H1 (cell line): ENCODE results near the gene VPS11. TPM values are rescaled to one million over a fixed set of nuclear protein-coding genes. Genes with fewer than 3 reads are reported as not detected.

ENCODE experiments used
- CTCF ChIA-PET: fragments of 300-600 bp; sonication (Branson Sonifier 250); formaldehyde crosslinking; loops from one replicate; lab custom pipeline; 2021; ENCODE audit not compliant: partially characterized antibody; lab: Charles Lee
- POLR2A ChIA-PET: fragments of 300-600 bp; sonication (Branson Sonifier 250); formaldehyde crosslinking; loops from one replicate; lab custom pipeline; 2021; ENCODE audit warnings: inconsistent platforms; ENCODE audit not compliant: partially characterized antibody; lab: Charles Lee
- DNase-seq, 2 experiments: peaks; one replicate each; pipeline versions ENCODE4 v3.0.0 to v3.0.0-alpha.2; 2010 to 2022; ENCODE audit warnings: low spot score in 2 of 2, low read depth in 1 of 2, mixed read lengths in 1 of 2
- FAIRE-seq: peaks from 2 replicates; lab custom pipeline; 2011; peaks lifted over from hg19 to GRCh38; lab: Jason Lieb, UNC
- H2AFZ ChIP-seq: 2 replicates; pipeline ENCODE4 v1.8.1; 2012; ENCODE audit warnings: low read length, inconsistent platforms
- H2AK5ac ChIP-seq: 2 replicates; pipeline ENCODE4 v1.6.1; 2013; ENCODE audit warnings: low read depth, low read length
- H2BK120ac ChIP-seq: replicated peaks from 2 replicates; pipeline ENCODE3; 2013; ENCODE audit warnings: low read depth, low read length, inconsistent platforms
- H2BK12ac ChIP-seq: 2 replicates; pipeline ENCODE4 v1.6.1; 2013; ENCODE audit warnings: low read depth, low read length
- H2BK15ac ChIP-seq: 2 replicates; pipeline ENCODE4 v1.6.1; 2013; ENCODE audit warnings: low read length
- H2BK20ac ChIP-seq: 2 replicates; pipeline ENCODE4 v1.6.1; 2013; ENCODE audit warnings: low read length
- H2BK5ac ChIP-seq: 2 replicates; pipeline ENCODE4 v1.6.1; 2013; ENCODE audit warnings: low read depth, low read length
- H3K14ac ChIP-seq: 2 replicates; pipeline ENCODE4 v1.6.1; 2013; ENCODE audit warnings: inconsistent platforms; ENCODE audit not compliant: insufficient read length
- H3K18ac ChIP-seq: 2 replicates; pipeline ENCODE4 v1.6.1; 2013; ENCODE audit warnings: low read length; ENCODE audit errors: extremely low read depth
- H3K23ac ChIP-seq: 2 replicates; pipeline ENCODE4 v1.6.1; 2013; ENCODE audit warnings: inconsistent platforms; ENCODE audit not compliant: insufficient read length
- H3K23me2 ChIP-seq: 2 replicates; pipeline ENCODE4 v1.6.1; 2013; ENCODE audit warnings: low read depth, low read length
- H3K27ac ChIP-seq: 2 replicates; pipeline ENCODE4 v1.6.1; 2011; ENCODE audit warnings: low read depth, low read length, inconsistent platforms
- H3K27me3 ChIP-seq, 4 experiments: replicated peaks in 1 of 4; 1 replicate in 1 of 4; 2 replicates in 3 of 4; pipeline versions ENCODE4 v1.6.1 to v1.8.1; 2011 to 2013; ENCODE audit warnings: low read length in 3 of 4, mild to moderate bottlenecking in 3 of 4, inconsistent platforms in 2 of 4, mixed read lengths in 2 of 4, moderate library complexity in 1 of 4; ENCODE audit not compliant: control insufficient read depth in 3 of 4, insufficient read depth in 3 of 4; ENCODE audit errors: extremely low read depth in 1 of 4
- H3K36me3 ChIP-seq, 4 experiments: 2 replicates each; pipeline versions ENCODE4 v1.6.1 to v1.8.1; 2011 to 2013; ENCODE audit warnings: mild to moderate bottlenecking in 4 of 4, low read length in 3 of 4, moderate library complexity in 2 of 4, control low read depth in 1 of 4, inconsistent platforms in 1 of 4; ENCODE audit not compliant: insufficient read depth in 4 of 4, control insufficient read depth in 2 of 4
- H3K4ac ChIP-seq: replicated peaks from 2 replicates; pipeline ENCODE3; 2013; ENCODE audit warnings: low read length, low read depth, mixed read lengths, inconsistent platforms; ENCODE audit not compliant: insufficient read length
- H3K4me1 ChIP-seq, 4 experiments: replicated peaks in 1 of 4; 1 replicate in 1 of 4; 2 replicates in 3 of 4; pipeline versions ENCODE4 v1.6.1 to v1.8.1; 2011 to 2013; ENCODE audit warnings: low read length in 3 of 4, inconsistent platforms in 2 of 4, mixed read lengths in 1 of 4; ENCODE audit not compliant: insufficient read depth in 4 of 4, control insufficient read depth in 3 of 4
- H3K4me2 ChIP-seq, 2 experiments: 2 replicates each; pipeline versions ENCODE4 v1.6.1 to v1.8.1; 2011 to 2013; ENCODE audit warnings: low read depth in 2 of 2, low read length in 2 of 2, control low read depth in 1 of 2, inconsistent platforms in 1 of 2, mild to moderate bottlenecking in 1 of 2; ENCODE audit not compliant: insufficient read depth in 1 of 2
- H3K4me3 ChIP-seq, 4 experiments: fragments of 200-600, 300-600 bp in 1 of 4; sonication (generic), shearing (Covaris generic), sonication (Bioruptor Twin) in 1 of 4; 2 replicates each; pipeline versions ENCODE4 v1.5.1 to v1.8.1; 2011 to 2016; ENCODE audit warnings: low read length in 4 of 4, low read depth in 3 of 4, control low read depth in 2 of 4, inconsistent platforms in 2 of 4, mild to moderate bottlenecking in 2 of 4, mixed read lengths in 1 of 4, moderate library complexity in 1 of 4; ENCODE audit not compliant: insufficient read depth in 2 of 4; ENCODE audit errors: extremely low read depth in 1 of 4
- H3K56ac ChIP-seq: replicated peaks from 2 replicates; pipeline ENCODE3; 2013; ENCODE audit warnings: low read depth, mild to moderate bottlenecking, mixed read lengths, low read length, inconsistent platforms; ENCODE audit not compliant: insufficient read length
- H3K79me1 ChIP-seq: 2 replicates; pipeline ENCODE4 v1.6.1; 2013; ENCODE audit warnings: low read depth, low read length, control low read depth
- H3K79me2 ChIP-seq, 2 experiments: 2 replicates each; pipeline versions ENCODE4 v1.6.1 to v1.8.1; 2012 to 2013; ENCODE audit warnings: low read length in 2 of 2, mild to moderate bottlenecking in 2 of 2, inconsistent platforms in 1 of 2; ENCODE audit not compliant: insufficient read depth in 2 of 2, control insufficient read depth in 1 of 2
- H3K9ac ChIP-seq, 4 experiments: replicated peaks in 1 of 4; 1 replicate in 1 of 4; 2 replicates in 3 of 4; pipeline versions ENCODE4 v1.6.1 to v1.8.1; 2011 to 2013; ENCODE audit warnings: low read depth in 3 of 4, low read length in 3 of 4, control low read depth in 2 of 4, mild to moderate bottlenecking in 2 of 4, moderate library complexity in 2 of 4, inconsistent platforms in 1 of 4; ENCODE audit errors: extremely low read depth in 1 of 4
- H3K9me3 ChIP-seq, 2 experiments: 2 replicates each; pipeline versions ENCODE4 v1.6.1 to v1.8.1; 2012 to 2013; ENCODE audit warnings: mild to moderate bottlenecking in 2 of 2, moderate library complexity in 2 of 2, control low read depth in 1 of 2, inconsistent platforms in 1 of 2, low read depth in 1 of 2, low read length in 1 of 2, mixed read lengths in 1 of 2; ENCODE audit not compliant: insufficient read depth in 2 of 2
- H4K20me1 ChIP-seq, 2 experiments: replicated peaks in 1 of 2; 2 replicates each; pipeline versions ENCODE3 to v1.8.1; 2011 to 2013; ENCODE audit warnings: inconsistent platforms in 2 of 2, low read length in 2 of 2, mild to moderate bottlenecking in 1 of 2; ENCODE audit not compliant: insufficient read depth in 2 of 2, control insufficient read depth in 1 of 2
- H4K5ac ChIP-seq: 2 replicates; pipeline ENCODE4 v1.6.1; 2013; ENCODE audit warnings: low read length, low read depth, mixed read lengths, inconsistent platforms; ENCODE audit not compliant: insufficient read length
- H4K8ac ChIP-seq: 2 replicates; pipeline ENCODE4 v1.8.0; 2013; ENCODE audit warnings: mild to moderate bottlenecking, moderate library complexity, low read length, inconsistent platforms; ENCODE audit not compliant: insufficient read depth; ENCODE audit errors: extremely low read depth
- H4K91ac ChIP-seq: replicated peaks from 2 replicates; pipeline ENCODE3; 2013; ENCODE audit warnings: low read length, mixed read lengths, inconsistent platforms; ENCODE audit not compliant: insufficient read length
- CREB1 ChIP-seq: IDR thresholded peaks from 2 replicates; pipeline ENCODE4 v1.6.1; 2012; ENCODE audit warnings: inconsistent platforms
- CTCF ChIP-seq, 3 experiments: IDR thresholded peaks; 1 replicate in 2 of 3; 2 replicates in 1 of 3; pipeline versions ENCODE4 v1.5.1 to v1.6.1; 2011; ENCODE audit warnings: low read length in 3 of 3, mild to moderate bottlenecking in 3 of 3, inconsistent platforms in 2 of 3, low read depth in 1 of 3, moderate library complexity in 1 of 3; ENCODE audit not compliant: insufficient read depth in 1 of 3; ENCODE audit errors: control extremely low read depth in 1 of 3
- GABPA ChIP-seq: IDR thresholded peaks from 2 replicates; pipeline ENCODE4 v1.6.1; 2011; ENCODE audit warnings: mild to moderate bottlenecking, low read length, moderate library complexity, borderline replicate concordance; ENCODE audit not compliant: insufficient read depth
- JUND ChIP-seq: IDR thresholded peaks from 2 replicates; pipeline ENCODE4 v1.6.1; 2011; ENCODE audit warnings: mild to moderate bottlenecking, improper control_type of control experiment, low read length
- MAFK ChIP-seq: IDR thresholded peaks from 2 replicates; pipeline ENCODE4 v1.6.1; 2012; ENCODE audit warnings: low read depth, mild to moderate bottlenecking, improper control_type of control experiment, low read length
- POLR2A ChIP-seq, 2 experiments: IDR thresholded peaks; 1 replicate in 1 of 2; 2 replicates in 1 of 2; pipeline ENCODE4 v1.6.1; 2011; ENCODE audit warnings: low read depth in 2 of 2, low read length in 2 of 2, mild to moderate bottlenecking in 2 of 2; ENCODE audit errors: control extremely low read depth in 1 of 2
- SAP30 ChIP-seq: fragments of 300-600 bp; sonication (generic); IDR thresholded peaks from 2 replicates; pipeline ENCODE4 v1.7.1; 2012; ENCODE audit warnings: low read length, moderate library complexity, mild to moderate bottlenecking, inconsistent platforms; ENCODE audit not compliant: insufficient read depth, insufficient replicate concordance
- SRF ChIP-seq: IDR thresholded peaks from 2 replicates; pipeline ENCODE4 v1.6.1; 2011; ENCODE audit warnings: mild to moderate bottlenecking, low read depth, low read length, moderate library complexity
- WGBS, 2 experiments: shearing (Covaris generic) in 1 of 2; methylation state at CpG; one replicate each; pipeline versions ENCODE4 v1.1.6 to v1.1.7; 2013 to 2015; ENCODE audit warnings: low lambda C conversion rate in 2 of 2, mixed read lengths in 2 of 2, inconsistent platforms in 1 of 2, low coverage in 1 of 2, missing lambda C conversion rate in 1 of 2; ENCODE audit not compliant: insufficient replicate concordance in 2 of 2, insufficient coverage in 1 of 2, insufficient read length in 1 of 2; ENCODE audit errors: extremely low coverage in 1 of 2, missing lambda C conversion rate in 1 of 2; 5-methylcytosine and 5-hydroxymethylcytosine counted together
- polyA plus RNA-seq, 7 experiments: library from polyadenylated mRNA; depleted of rRNA in 3 of 7; stranded (reverse) in 5 of 7; unstranded in 2 of 7; fragments of >200 nt in 5 of 7; fragments of 200-250 nt in 2 of 7; gene quantifications; 1 replicate in 5 of 7; 2 replicates in 1 of 7; 4 replicates in 1 of 7; pipeline versions ENCODE4 v1.2.1 to v1.2.3, GENCODE V29; 2011 to 2013; ENCODE audit warnings: missing spikeins in 2 of 7, mixed read lengths in 2 of 7
- total RNA-seq: library from RNA; stranded (reverse); fragmentation: NEBNext Ultra II Directional; extraction: Animal tissue kit (Norgen Biotek cat#: 25700); gene quantifications from 2 replicates; pipeline ENCODE4 v1.2.1, GENCODE V29; 2021
- TF ChIP-seq, protein P1 (sequence below): IDR thresholded peaks from 2 replicates; pipeline ENCODE4 v1.6.1; 2012; ENCODE audit warnings: inconsistent platforms
- TF ChIP-seq, protein P2 (sequence below): IDR thresholded peaks from 2 replicates; pipeline ENCODE4 v1.6.1; 2011; ENCODE audit warnings: low read depth, mild to moderate bottlenecking, low read length; ENCODE audit not compliant: insufficient read depth

The VPS11 gene
- total and polyA plus RNA-seq, 2 of the 8 experiments (the other 6 are each of a cell fraction or from before 2014, with no cell fraction given), result 13.1 to 15.5 TPM

- H3K9ac ChIP-seq, result no peak overlapping the region
- H2BK20ac ChIP-seq, result no peak overlapping the region
- no peak overlapping the region for H3K4me2 ChIP-seq
- H3K79me2 ChIP-seq, result peaks cover 0 to under 1% of the 10 kb centered on the region in 2 experiments; a peak in 1 of 4 replicates
- no peaks in the 10 kb centered on the region for H3K79me1 ChIP-seq
- no peak for FAIRE-seq
- H4K8ac ChIP-seq, result no peak overlapping the region
- no peak overlapping the region for H3K14ac ChIP-seq
- 91% methylated on average over 5 of the region's 5 CpGs; no CpG with 5 or more reads in 1 of the 2 experiments for WGBS, 2 experiments
- H2AK5ac ChIP-seq, result no peak overlapping the region
- H2BK12ac ChIP-seq, result no peak overlapping the region
- no peak overlapping the region for H3K27ac ChIP-seq
- CTCF ChIA-PET, result interaction anchor here (0.7 to 1.9 kb wide), 7 partner anchors 11 to 510 kb away, joined by 3 to 7 read pairs (median 3); partner anchors contain the start of gene MCAM
- H3K23me2 ChIP-seq, result no peaks in the 10 kb centered on the region
- H3K23ac ChIP-seq, result no peak overlapping the region
- no peak overlapping the region for H3K56ac ChIP-seq
- H3K4me3 ChIP-seq, result no peak overlapping the region
- H2BK5ac ChIP-seq, result no peak overlapping the region
- H3K9me3 ChIP-seq, result no peaks in the 10 kb centered on the region; a peak in 1 of 4 replicates
- H4K20me1 ChIP-seq, result no peaks in the 10 kb centered on the region
- H3K4ac ChIP-seq, result no peak overlapping the region
- DNase-seq, result no peak
- H2BK120ac ChIP-seq, result no peak overlapping the region
- POLR2A ChIA-PET, result interaction anchor here (0.6 to 2.2 kb wide), 2 partner anchors 8 to 22 kb away, joined by 3 to 7 read pairs; partner anchors contain the start of gene HMBS
- H3K4me1 ChIP-seq, result peaks cover 0 to 3% (median under 1%) of the 10 kb centered on the region in 4 experiments; a peak in 3 of 7 replicates
- no peak overlapping the region for H4K91ac ChIP-seq
- no peak overlapping the region for H2AFZ ChIP-seq
- H3K36me3 ChIP-seq, result no peaks in the 10 kb centered on the region
- no peaks in the 10 kb centered on the region for H3K27me3 ChIP-seq
- H4K5ac ChIP-seq, result no peak overlapping the region
- H3K18ac ChIP-seq, result no peak overlapping the region
- H2BK15ac ChIP-seq, result no peak overlapping the region
- no peak for TF ChIP-seq SRF
- TF ChIP-seq CTCF (IDR thresholded peaks at IDR 0.05; ENCODE audit: control extremely low read depth in 1 of 3, insufficient read depth in 1 of 3, low read depth in 1 of 3, low read length in 3 of 3), result no peak
- TF ChIP-seq, protein P1, sequence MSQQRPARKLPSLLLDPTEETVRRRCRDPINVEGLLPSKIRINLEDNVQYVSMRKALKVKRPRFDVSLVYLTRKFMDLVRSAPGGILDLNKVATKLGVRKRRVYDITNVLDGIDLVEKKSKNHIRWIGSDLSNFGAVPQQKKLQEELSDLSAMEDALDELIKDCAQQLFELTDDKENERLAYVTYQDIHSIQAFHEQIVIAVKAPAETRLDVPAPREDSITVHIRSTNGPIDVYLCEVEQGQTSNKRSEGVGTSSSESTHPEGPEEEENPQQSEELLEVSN, result no peak
- no peak for TF ChIP-seq POLR2A (IDR thresholded peaks at IDR 0.05; ENCODE audit: control extremely low read depth in 1 of 2, low read depth in 2 of 2, low read length in 2 of 2)
- TF ChIP-seq, protein P2, sequence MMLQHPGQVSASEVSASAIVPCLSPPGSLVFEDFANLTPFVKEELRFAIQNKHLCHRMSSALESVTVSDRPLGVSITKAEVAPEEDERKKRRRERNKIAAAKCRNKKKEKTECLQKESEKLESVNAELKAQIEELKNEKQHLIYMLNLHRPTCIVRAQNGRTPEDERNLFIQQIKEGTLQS, result no peak
- no peak for TF ChIP-seq JUND
- TF ChIP-seq SAP30, result no peak
- TF ChIP-seq GABPA, result no peak
- TF ChIP-seq MAFK, result no peak
- no peak for TF ChIP-seq CREB1
Observed at GRCh38 chr11:119062779-119063178, 4.8 kb upstream of the VPS11 start.
